Measurements from ENCODE around the gene ZCWPW1.
"Not testable (repeated sequence)": the region's sequence is repeated elsewhere in the genome, so short reads cannot be mapped to it uniquely, and the experiment has no call there.

ZCWPW1 gene

GRCh38 chr7:100372256-100372655 lies 56.2 kb downstream of the ZCWPW1 start:
- DNase-seq = no peak

GRCh38 chr7:100371561-100372171 lies 56.8 kb downstream of the ZCWPW1 start:
- no peak for DNase-seq

DNA sequence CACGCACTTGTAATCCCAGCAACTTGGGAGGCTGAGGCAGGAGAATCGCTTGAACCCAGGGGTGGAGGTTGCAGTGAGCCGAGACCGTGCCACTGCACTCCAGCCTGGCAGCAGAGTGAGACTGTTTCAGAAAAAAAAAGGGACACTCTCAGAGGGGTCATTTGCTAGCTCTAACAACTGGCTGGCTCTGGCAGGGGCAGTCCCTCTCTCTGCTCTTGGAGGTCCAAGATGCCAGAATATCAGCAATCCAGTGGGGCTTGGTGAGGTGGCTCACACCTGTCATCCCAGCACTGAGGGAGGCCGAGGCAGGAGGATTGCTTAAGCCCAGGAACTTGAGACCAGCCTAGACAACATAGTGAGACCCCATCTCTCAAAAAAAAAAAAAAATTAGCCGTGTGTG lies 57.8 kb downstream of the ZCWPW1 start:
- DNase-seq = no peak

DNA sequence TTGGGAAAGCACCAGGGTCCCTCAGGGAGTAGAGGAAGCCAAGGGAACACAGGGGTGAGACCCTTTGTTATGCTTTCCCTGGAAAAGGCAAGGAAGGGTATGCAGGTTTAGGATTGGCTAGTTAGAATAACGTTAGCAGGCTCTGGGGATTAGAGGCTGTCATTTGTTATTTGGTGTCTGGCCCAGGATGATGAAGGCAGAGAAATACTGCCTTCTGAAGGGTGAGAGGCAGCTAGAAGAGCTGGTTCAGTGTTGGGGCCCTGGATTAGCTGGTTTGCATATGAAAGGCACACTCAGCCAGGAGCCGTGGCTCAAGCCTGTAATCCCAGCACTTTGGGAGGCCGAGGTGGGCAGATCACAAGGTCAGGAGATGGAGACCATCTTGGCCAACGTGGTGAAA lies 58.2 kb downstream of the ZCWPW1 start:
- no peak for DNase-seq

DNA sequence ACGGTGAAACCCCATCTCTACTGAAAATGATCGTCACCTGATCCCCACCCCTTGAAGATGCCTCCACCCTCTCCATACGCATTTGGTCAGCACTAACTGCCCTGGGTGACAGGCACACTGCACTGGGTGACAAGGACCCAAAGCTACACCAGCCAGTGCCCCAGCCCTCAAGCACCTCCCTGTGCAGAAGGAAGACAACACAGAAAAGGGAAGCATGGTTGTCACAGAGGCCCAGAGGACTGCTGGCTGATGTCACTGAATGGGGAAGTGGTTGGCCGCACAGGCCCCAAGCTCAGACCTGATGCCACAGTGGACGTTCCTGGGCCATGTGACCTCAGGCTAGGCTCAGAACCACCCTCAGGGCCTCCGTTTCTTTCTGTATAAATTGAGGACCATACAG lies 59.4 kb downstream of the ZCWPW1 start:
- peak; percentile 66 for DNase-seq

GRCh38 chr7:100367676-100368613 lies 60.6 kb downstream of the ZCWPW1 start:
- no peak for DNase-seq

- no peak for DNase-seq
Measured at GRCh38 chr7:100367251-100367620, 61.3 kb downstream of the ZCWPW1 start.

- DNase-seq = no peak
Measured at GRCh38 chr7:100366411-100367250, 61.9 kb downstream of the ZCWPW1 start.

- not testable (repeated sequence) for DNase-seq
Measured at GRCh38 chr7:100365998-100366367, 62.5 kb downstream of the ZCWPW1 start.

DNA sequence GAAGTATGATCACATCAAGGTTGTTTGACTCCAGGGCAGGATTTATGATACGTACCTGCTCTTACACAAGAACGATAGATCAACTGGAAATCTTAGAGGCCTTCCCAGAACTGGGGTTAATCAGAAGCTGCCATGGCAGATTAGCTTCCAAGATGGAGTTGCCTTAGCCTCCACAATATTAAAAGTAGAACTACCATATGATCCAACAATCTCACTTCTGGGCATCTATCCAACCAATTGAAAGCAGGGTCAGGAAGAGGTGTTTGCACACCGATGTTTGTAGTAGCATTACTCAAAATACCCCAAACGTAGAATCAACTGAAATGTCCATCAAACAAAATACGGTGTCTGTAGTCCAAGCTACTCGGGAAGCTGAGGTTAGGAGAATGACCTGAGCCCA lies 64.0 kb downstream of the ZCWPW1 start:
- DNase-seq = no peak

DNA sequence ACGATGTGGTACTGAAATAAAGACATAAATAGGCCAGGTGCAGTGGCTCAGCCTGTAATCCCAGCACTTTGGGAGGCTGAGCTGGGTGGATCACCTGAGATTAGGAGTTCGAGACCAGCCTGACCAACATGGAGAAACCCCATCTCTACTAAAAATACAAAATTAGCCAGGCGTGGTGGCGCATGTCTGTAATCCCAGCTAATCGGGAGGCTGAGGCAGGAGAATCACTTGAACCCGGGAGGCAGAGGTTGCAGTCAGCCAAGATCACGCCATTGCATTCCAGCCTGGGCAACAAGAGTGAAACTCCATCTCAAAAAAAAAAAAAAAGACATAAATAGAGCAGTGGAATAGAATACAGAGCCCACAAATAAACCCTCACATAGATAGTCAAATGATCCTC lies 64.7 kb downstream of the ZCWPW1 start:
- DNase-seq = not testable (repeated sequence)

GRCh38 chr7:100363098-100363497 lies 65.4 kb downstream of the ZCWPW1 start:
- no peak for DNase-seq

DNA sequence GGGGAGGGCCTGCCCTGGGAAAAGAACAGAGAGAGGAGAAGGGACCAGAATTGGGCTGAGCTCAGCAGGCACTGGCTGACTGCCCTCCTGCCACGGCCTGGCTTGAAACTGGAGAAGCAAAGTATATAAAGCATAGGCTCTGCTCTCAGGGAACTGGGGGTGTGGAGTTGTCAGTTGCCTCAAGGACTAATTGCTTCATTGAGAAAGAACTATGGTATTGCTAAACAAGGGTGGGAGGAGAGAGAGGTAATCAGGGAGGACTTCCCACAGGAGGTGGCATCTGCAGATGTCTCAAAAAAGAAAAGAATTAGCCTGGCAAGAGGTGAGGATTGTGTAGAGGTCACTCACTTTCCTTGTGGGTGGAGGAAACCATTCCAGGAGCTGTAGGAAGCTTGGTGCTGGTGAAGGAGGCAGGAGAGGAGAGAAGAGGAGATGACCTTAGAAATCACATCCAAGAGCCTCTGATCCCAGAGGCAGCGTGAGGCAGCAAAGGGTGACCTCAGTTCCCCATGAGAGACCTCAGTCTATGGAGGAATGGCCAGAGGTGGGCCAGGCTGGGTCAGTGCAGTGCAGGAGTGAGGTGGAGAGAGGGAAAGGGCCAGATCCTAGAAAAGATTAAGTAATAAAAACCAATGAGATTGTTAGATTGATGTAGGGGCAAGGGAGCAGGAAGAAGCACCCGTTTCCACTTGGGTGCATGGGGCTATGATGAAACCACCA lies 68.2 kb downstream of the ZCWPW1 start:
- no peak for DNase-seq

DNA sequence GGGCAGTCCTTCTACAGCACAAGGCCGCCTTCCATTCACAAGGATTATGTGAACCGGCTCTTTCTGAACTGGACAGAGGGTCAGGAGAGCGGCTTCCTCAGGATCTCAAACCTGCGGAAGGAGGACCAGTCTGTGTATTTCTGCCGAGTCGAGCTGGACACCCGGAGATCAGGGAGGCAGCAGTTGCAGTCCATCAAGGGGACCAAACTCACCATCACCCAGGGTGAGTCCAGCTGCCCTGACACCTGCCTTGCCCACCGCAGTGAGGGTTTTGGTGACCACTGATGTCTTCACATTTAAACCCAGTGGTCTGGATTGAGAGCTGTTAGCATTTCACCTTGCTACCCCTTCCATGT lies 69.7 kb downstream of the ZCWPW1 start:
- no peak for DNase-seq

GRCh38 chr7:100358027-100358856 lies 70.3 kb downstream of the ZCWPW1 start, which contains the start of gene PILRB:
Gene PILRB, plus strand, starts transcription at chr7:100358117. Its CDS starts 186 bp downstream, at chr7:100358303.
- no peak for DNase-seq

DNA sequence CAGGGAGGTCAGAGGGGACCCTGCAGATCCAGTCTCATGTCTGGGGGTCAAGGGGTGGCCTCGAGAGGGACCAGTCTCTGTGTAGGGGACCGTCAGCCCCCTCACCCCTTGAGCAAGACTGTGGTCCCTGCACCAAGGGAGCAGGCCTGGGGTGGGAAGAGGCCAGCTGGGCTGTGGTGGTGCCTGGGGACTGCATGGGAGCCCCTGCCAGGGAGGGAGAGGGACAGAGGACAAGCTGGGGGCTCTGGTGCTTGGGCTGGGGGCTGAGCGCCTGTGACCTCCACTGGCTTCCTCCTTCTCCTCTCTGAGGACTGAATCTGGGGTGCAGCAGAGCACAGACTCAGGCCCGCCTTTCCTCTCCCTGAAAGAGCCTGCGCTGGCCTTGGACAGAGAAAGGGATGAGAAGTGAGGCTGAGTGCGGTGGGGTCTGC lies 71.4 kb downstream of the ZCWPW1 start:
- DNase-seq = no peak

- DNase-seq = no peak
Measured at GRCh38 chr7:100356416-100357068, 72.0 kb downstream of the ZCWPW1 start.

GRCh38 chr7:100353685-100354330 lies 74.7 kb downstream of the ZCWPW1 start:
- DNase-seq = no peak

DNA sequence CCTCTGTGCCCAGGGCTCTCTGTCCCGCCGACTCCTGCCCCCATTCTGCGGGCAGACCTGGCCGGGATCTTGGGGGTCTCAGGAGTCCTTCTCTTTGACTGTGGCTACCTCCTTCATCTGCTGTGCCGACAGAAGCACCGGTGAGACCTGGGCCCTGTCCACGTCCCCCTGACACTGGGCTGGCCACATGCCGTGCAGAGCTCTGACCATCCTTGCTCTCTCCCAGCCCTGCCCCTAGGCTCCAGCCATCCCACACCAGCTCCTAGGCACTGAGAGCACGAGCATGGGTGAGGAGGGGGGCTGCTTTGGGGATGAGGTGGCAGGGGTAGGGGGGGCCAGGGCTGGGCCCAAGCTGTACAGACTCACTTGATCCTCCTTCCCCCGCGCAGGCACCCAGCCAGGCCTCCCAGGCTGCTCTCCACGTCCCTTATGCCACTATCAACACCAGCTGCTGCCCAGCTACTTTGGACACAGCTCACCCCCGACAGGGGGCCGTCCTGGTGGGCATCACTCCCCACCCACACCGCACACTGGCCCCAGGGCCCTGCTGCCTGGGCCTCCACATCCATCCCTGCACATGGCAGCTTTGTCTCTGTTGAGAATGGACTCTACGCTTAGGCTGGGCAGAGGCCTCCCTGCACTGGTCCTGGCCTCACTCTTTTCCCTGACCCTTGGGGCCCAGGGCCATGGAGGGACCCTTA lies 75.4 kb downstream of the ZCWPW1 start:
- DNase-seq = no peak

DNA sequence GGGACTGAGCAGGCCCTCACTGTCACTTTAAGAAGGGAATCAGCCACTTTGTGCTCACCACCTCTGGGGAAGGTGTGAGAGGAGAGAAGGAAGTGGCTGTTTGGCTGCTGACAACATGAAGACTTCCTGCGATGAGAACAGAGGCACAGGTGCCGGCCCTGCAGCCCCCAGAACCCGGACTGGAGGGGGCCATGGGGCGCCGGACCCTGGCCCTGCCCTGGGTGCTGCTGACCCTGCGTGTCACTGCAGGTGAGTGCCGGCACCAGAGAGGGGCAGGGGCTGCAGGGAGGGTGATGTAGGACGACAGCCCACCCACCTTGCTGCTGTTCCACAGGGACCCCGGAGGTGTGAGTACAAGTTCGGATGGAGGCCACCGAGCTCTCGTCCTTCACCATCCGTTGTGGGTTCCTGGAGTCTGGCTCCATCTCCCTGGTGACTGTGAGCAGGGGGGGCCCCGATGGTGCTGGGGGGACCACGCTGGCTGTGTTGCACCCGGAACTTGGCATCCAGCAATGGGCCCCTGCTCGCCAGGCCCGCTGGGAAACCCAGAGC lies 76.2 kb downstream of the ZCWPW1 start:
- not testable (repeated sequence) for DNase-seq

Data from hematopoietic multipotent progenitor cell treated with erythropoietin and hydrocortisone succinate and interleukin-3 and kit ligand, for 8 days (in vitro differentiated cells).